ENCODE data around the gene LAMA5.

DNA sequence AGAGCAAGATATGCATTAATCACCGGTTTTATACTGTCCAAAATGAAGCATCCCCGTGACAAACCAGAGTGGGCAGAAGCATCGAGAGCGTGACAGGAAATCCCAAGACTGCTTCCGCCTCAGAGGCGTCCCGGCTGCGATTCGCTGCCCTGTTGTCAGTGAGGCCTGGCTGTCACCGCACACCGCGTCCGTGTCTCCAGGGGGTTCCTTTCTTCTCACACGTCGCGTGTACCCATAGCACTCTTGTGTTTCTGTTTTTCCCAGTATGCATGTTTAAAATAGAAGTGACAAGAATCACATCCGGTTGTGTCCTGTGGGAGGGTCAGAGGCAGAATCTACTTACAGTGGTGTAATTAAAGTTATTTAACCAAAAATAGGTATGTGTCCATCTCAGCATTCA is 72.6 kb downstream of the LAMA5 start:
- TF ChIP-seq SP1 (IDR thresholded peaks at IDR 0.05; ENCODE audit: low read depth, low read length) (no peak), JUND (IDR thresholded peaks at IDR 0.05; ENCODE audit: low read length) (no peak), POLR2AphosphoS5 (IDR thresholded peaks at IDR 0.05; ENCODE audit: low read depth, low read length) (no peak), POU5F1 (IDR thresholded peaks at IDR 0.05; ENCODE audit: low read depth, low read length) (no peak), CBX5 (IDR thresholded peaks at IDR 0.05; ENCODE audit: low read depth, low read length) (no peak), RFX5 (IDR thresholded peaks at IDR 0.05; ENCODE audit: borderline replicate concordance, low read depth, low read length) (no peak), JUN (IDR thresholded peaks at IDR 0.05; ENCODE audit: low read depth, low read length) (no peak)
- TF ChIP-seq, protein P1, sequence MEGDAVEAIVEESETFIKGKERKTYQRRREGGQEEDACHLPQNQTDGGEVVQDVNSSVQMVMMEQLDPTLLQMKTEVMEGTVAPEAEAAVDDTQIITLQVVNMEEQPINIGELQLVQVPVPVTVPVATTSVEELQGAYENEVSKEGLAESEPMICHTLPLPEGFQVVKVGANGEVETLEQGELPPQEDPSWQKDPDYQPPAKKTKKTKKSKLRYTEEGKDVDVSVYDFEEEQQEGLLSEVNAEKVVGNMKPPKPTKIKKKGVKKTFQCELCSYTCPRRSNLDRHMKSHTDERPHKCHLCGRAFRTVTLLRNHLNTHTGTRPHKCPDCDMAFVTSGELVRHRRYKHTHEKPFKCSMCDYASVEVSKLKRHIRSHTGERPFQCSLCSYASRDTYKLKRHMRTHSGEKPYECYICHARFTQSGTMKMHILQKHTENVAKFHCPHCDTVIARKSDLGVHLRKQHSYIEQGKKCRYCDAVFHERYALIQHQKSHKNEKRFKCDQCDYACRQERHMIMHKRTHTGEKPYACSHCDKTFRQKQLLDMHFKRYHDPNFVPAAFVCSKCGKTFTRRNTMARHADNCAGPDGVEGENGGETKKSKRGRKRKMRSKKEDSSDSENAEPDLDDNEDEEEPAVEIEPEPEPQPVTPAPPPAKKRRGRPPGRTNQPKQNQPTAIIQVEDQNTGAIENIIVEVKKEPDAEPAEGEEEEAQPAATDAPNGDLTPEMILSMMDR (IDR thresholded peaks at IDR 0.05; ENCODE audit: control extremely low read depth in 1 of 3, insufficient read depth in 1 of 3, low read depth in 1 of 3, low read length in 3 of 3), result no peak

Measured in H1 (cell line).